ENCODE measurements around the gene RFX3.

Gene RFX3

GRCh38 chr9:3477236-3477834, 48.5 kb downstream of the RFX3 start:
- Histone ChIP-seq H3F3A (ENCODE audit: insufficient read depth, low read length) (peaks cover 24% of the 10 kb centered on the region), H3K27me3 (replicated peaks; ENCODE audit: insufficient read depth, low read length) (no peaks in the 10 kb centered on the region), H3K4me3 (ENCODE audit: low read length) (peak overlapping the region; percentile 33; the same call in 1 of the 2 replicates), H3K4me1 (ENCODE audit: low read length) (peaks cover 27% of the 10 kb centered on the region), H3K27ac (ENCODE audit: low read length) (no peak overlapping the region; the same call in 1 of the 2 replicates), H3K36me3 (replicated peaks; ENCODE audit: insufficient read depth, low read length) (no peaks in the 10 kb centered on the region), H3K9ac (ENCODE audit: low read length) (no peak overlapping the region), H3K4me2 (ENCODE audit: low read depth, low read length) (peak overlapping the region; percentile 54), H3K9me2 (replicated peaks; ENCODE audit: insufficient read depth, low read length) (no peaks in the 10 kb centered on the region), H4K20me1 (ENCODE audit: insufficient read depth, low read length) (no peaks in the 10 kb centered on the region), H2AFZ (ENCODE audit: low read length) (no peak overlapping the region), H3K9me3 (replicated peaks; ENCODE audit: insufficient read depth, low read length) (no peaks in the 10 kb centered on the region), H3K79me2 (ENCODE audit: low read length) (no peaks in the 10 kb centered on the region)
- TF ChIP-seq EZH2phosphoT487 (IDR thresholded peaks at IDR 0.05; ENCODE audit: low read length) (no peak), CTCF (IDR thresholded peaks at IDR 0.05; ENCODE audit: low read length) (no peak), EZH2 (optimal IDR thresholded peaks at IDR 0.05; ENCODE audit: low read depth, low read length) (no peak)
- DNase-seq: peak; percentile 85

GRCh38 chr9:3475300-3476020, 50.3 kb downstream of the RFX3 start:
- no peak overlapping the region for H3K9ac ChIP-seq (ENCODE audit: low read length)
- H3K4me1 ChIP-seq (ENCODE audit: low read length): peaks cover 27% of the 10 kb centered on the region
- no peaks in the 10 kb centered on the region for H3K36me3 ChIP-seq (replicated peaks; ENCODE audit: insufficient read depth, low read length)
- no peak overlapping the region for H3K4me2 ChIP-seq (ENCODE audit: low read depth, low read length)
- H3K9me2 ChIP-seq (replicated peaks; ENCODE audit: insufficient read depth, low read length): no peaks in the 10 kb centered on the region
- no peaks in the 10 kb centered on the region for H4K20me1 ChIP-seq (ENCODE audit: insufficient read depth, low read length)
- H2AFZ ChIP-seq (ENCODE audit: low read length): no peak overlapping the region
- no peaks in the 10 kb centered on the region for H3K9me3 ChIP-seq (replicated peaks; ENCODE audit: insufficient read depth, low read length)
- no peaks in the 10 kb centered on the region for H3K79me2 ChIP-seq (ENCODE audit: low read length)
- no peak overlapping the region for H3K4me3 ChIP-seq (ENCODE audit: low read length)
- DNase-seq: no peak
- H3F3A ChIP-seq (ENCODE audit: insufficient read depth, low read length): peaks cover 24% of the 10 kb centered on the region
- no peak for TF ChIP-seq EZH2 (optimal IDR thresholded peaks at IDR 0.05; ENCODE audit: low read depth, low read length)
- no peak for TF ChIP-seq CTCF (IDR thresholded peaks at IDR 0.05; ENCODE audit: low read length)
- no peak for TF ChIP-seq EZH2phosphoT487 (IDR thresholded peaks at IDR 0.05; ENCODE audit: low read length)
- H3K27me3 ChIP-seq (replicated peaks; ENCODE audit: insufficient read depth, low read length): no peaks in the 10 kb centered on the region
- H3K27ac ChIP-seq (ENCODE audit: low read length): no peak overlapping the region

DNA sequence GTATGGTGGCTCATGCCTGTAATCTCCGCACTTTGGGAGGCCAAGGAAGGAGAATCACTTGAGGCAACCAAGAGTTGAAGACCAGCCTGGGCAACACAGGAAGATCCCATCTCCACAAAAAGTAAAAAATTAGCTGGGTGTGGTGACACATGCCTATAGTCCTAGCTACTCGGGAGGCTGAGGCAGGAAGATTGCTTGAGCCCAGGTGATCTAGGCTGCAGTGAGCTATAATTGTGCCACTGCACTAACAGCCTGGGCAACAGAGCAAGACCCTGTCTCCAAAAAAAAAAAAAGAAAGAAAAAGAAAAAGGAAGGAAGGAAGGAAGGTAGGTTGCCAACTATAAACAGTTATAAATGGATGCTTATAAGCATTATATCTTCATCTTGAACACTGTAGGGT, 51.0 kb downstream of the RFX3 start:
- Histone ChIP-seq H3K27me3 (replicated peaks; ENCODE audit: insufficient read depth, low read length) (no peaks in the 10 kb centered on the region), H4K20me1 (ENCODE audit: insufficient read depth, low read length) (no peaks in the 10 kb centered on the region), H3K9ac (ENCODE audit: low read length) (no peak overlapping the region), H3K79me2 (ENCODE audit: low read length) (no peaks in the 10 kb centered on the region), H2AFZ (ENCODE audit: low read length) (no peak overlapping the region), H3K4me1 (ENCODE audit: low read length) (peaks cover 23% of the 10 kb centered on the region), H3K4me3 (ENCODE audit: low read length) (no peak overlapping the region), H3K9me3 (replicated peaks; ENCODE audit: insufficient read depth, low read length) (no peaks in the 10 kb centered on the region), H3F3A (ENCODE audit: insufficient read depth, low read length) (peaks cover 24% of the 10 kb centered on the region), H3K9me2 (replicated peaks; ENCODE audit: insufficient read depth, low read length) (no peaks in the 10 kb centered on the region), H3K4me2 (ENCODE audit: low read depth, low read length) (no peak overlapping the region), H3K36me3 (replicated peaks; ENCODE audit: insufficient read depth, low read length) (no peaks in the 10 kb centered on the region), H3K27ac (ENCODE audit: low read length) (no peak overlapping the region)
- no peak for DNase-seq
- TF ChIP-seq CTCF (IDR thresholded peaks at IDR 0.05; ENCODE audit: low read length) (no peak), EZH2 (optimal IDR thresholded peaks at IDR 0.05; ENCODE audit: low read depth, low read length) (no peak), EZH2phosphoT487 (IDR thresholded peaks at IDR 0.05; ENCODE audit: low read length) (no peak)

Measured in MM.1S (cell line).